ENCODE data around the gene ATP10A. TPM values are rescaled to one million over a fixed set of nuclear protein-coding genes. Genes with fewer than 3 reads are reported as not detected.

The ATP10A gene
- total and polyA plus RNA-seq, 5 donors from 2014 or later, result 2.8 to 16.1 (median 5.5) TPM

DNA sequence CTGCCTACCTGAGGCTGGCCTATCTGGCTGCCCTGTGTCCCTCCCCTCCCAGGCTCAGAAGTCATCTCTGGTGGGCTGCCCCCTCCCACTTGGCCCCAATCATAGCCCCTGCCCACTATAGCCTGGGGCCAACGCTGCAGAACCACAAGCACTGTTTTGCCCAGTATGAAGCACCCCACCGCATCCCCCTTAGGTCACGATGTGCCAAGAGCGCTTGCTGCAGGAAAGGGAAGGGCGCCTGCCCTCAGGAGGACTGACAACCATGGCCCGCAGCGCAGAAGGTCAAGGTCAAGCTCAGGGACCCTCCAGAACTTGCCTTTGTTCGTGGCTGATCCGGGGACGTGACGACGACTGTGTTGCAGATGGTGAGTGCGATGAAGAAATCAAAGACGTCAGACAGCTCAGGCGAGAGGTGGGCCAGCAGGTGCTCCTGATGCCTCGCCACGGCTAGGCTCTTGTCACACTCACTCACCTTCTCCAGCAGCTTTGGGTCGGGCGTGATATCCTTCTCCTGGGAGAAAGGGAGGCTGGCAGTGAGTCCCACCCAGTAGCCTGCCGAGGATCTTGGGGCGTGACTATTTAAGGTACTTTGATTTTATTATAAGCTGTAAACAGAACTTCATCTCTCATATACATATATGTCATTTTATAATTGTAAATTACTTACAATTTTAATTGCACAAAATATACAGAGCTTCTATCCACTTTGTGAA, 146.6 kb downstream of the ATP10A start:
- Mint-ChIP-seq H3K27ac (no peak overlapping the region), H3K9me3 (no peaks in the 10 kb centered on the region), H3K36me3 (peaks cover 4% of the 10 kb centered on the region), H3K4me3 (no peak overlapping the region), H3K4me1 (no peaks in the 10 kb centered on the region), H3K27me3 (no peaks in the 10 kb centered on the region)
- H3K36me3 ChIP-seq (ENCODE audit: control insufficient read depth, insufficient read depth, low read length), result peaks cover 5% of the 10 kb centered on the region
- H3K9me3 ChIP-seq (ENCODE audit: control insufficient read depth in 2 of 2, low read length in 2 of 2), result no peaks in the 10 kb centered on the region
- no peak overlapping the region for H3K4me3 ChIP-seq (ENCODE audit: low read depth, low read length)
- ATAC-seq (ENCODE audit: low read depth in 2 of 2) (no peak), DNase-seq (no peak)
- no peak overlapping the region for H3K27ac ChIP-seq (ENCODE audit: insufficient read depth, low read length, poor library complexity, severe bottlenecking)
- H3K4me1 ChIP-seq (ENCODE audit: control insufficient read depth, insufficient read depth, low read length, poor library complexity, severe bottlenecking), result no peaks in the 10 kb centered on the region
- no peaks in the 10 kb centered on the region for H3K27me3 ChIP-seq (ENCODE audit: control insufficient read depth, insufficient read depth, low read length)

DNA sequence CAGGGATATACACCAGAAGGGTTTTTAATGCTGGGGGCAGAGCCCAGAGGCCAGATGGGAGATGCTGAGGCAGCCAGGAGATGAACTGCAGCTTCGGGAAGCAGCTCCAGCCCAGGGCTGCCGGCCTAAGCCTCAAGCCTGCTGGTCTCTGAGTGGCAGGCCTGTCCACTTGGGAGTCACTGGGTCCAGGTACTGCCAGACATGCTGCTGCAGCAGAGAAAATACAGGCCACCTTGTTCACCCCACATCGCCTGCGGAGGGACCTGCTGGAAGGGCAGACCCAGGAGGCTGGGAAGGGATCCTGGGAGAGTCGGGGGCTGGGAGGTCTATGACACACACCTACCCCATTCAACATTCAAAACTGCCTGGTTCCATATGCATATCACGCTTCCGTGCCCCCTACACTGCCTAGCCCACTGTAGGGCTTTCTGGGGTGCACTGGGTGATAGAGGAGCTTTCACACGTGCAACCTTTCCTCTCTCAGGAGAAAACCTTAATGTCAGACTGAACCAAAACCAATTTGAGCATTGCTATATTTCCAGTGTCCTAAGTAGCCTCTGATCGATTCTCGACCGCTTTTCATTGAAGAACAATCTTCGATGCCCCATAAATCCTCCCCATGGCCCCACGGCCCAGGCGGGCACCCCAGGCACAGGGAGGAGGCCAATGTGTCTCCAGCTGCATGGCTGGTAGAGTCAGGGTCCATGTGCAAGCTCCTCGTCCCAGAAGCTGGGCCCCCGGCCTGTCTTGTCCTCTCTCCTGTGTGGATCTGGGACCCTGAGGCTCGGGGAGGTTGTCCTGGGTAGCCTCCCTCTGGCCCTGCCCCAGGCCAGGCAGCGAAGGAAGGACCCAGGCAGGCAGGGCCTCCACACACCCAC, 147.4 kb downstream of the ATP10A start:
- H3K27me3 Mint-ChIP-seq, result no peaks in the 10 kb centered on the region
- H3K9me3 Mint-ChIP-seq, result no peaks in the 10 kb centered on the region
- Histone ChIP-seq H3K4me3 (ENCODE audit: low read depth, low read length) (no peak overlapping the region), H3K27me3 (ENCODE audit: control insufficient read depth, insufficient read depth, low read length) (no peaks in the 10 kb centered on the region), H3K36me3 (ENCODE audit: control insufficient read depth, insufficient read depth, low read length) (peaks cover 5% of the 10 kb centered on the region), H3K27ac (ENCODE audit: insufficient read depth, low read length, poor library complexity, severe bottlenecking) (no peak overlapping the region), H3K9me3 (ENCODE audit: control insufficient read depth in 2 of 2, low read length in 2 of 2) (no peaks in the 10 kb centered on the region), H3K4me1 (ENCODE audit: control insufficient read depth, insufficient read depth, low read length, poor library complexity, severe bottlenecking) (no peaks in the 10 kb centered on the region)
- H3K36me3 Mint-ChIP-seq, result peaks cover 4% of the 10 kb centered on the region
- no peak overlapping the region for H3K4me3 Mint-ChIP-seq
- no peak for ATAC-seq (ENCODE audit: low read depth in 2 of 2)
- no peak overlapping the region for H3K27ac Mint-ChIP-seq
- no peaks in the 10 kb centered on the region for H3K4me1 Mint-ChIP-seq
- no peak for DNase-seq

DNA sequence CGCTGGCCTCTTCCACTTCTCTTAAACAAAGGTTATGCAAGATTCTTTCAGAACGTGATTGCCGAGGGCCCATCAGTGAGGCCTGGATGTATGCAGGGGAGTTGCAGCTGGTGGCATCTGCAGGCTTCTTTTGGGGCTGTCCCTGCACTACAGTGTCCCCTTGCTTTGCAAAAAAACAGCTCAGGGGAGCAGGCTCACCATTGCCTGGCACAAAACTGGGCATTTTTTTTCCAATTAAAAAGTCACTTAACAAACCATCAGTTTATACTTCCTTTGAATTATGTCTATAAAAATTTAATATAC, 148.6 kb downstream of the ATP10A start:
- no peak for DNase-seq
- H3K4me1 Mint-ChIP-seq, result no peaks in the 10 kb centered on the region
- no peaks in the 10 kb centered on the region for H3K27me3 Mint-ChIP-seq
- Histone ChIP-seq H3K36me3 (ENCODE audit: control insufficient read depth, insufficient read depth, low read length) (peaks cover under 1% of the 10 kb centered on the region), H3K27me3 (ENCODE audit: control insufficient read depth, insufficient read depth, low read length) (no peaks in the 10 kb centered on the region), H3K9me3 (ENCODE audit: control insufficient read depth in 2 of 2, low read length in 2 of 2) (no peaks in the 10 kb centered on the region), H3K4me1 (ENCODE audit: control insufficient read depth, insufficient read depth, low read length, poor library complexity, severe bottlenecking) (no peaks in the 10 kb centered on the region), H3K27ac (ENCODE audit: insufficient read depth, low read length, poor library complexity, severe bottlenecking) (no peak overlapping the region), H3K4me3 (ENCODE audit: low read depth, low read length) (no peak overlapping the region)
- H3K9me3 Mint-ChIP-seq, result no peaks in the 10 kb centered on the region
- H3K36me3 Mint-ChIP-seq, result peaks cover 4% of the 10 kb centered on the region
- no peak for ATAC-seq (ENCODE audit: low read depth in 2 of 2)
- H3K4me3 Mint-ChIP-seq, result no peak overlapping the region
- H3K27ac Mint-ChIP-seq, result no peak overlapping the region

DNA sequence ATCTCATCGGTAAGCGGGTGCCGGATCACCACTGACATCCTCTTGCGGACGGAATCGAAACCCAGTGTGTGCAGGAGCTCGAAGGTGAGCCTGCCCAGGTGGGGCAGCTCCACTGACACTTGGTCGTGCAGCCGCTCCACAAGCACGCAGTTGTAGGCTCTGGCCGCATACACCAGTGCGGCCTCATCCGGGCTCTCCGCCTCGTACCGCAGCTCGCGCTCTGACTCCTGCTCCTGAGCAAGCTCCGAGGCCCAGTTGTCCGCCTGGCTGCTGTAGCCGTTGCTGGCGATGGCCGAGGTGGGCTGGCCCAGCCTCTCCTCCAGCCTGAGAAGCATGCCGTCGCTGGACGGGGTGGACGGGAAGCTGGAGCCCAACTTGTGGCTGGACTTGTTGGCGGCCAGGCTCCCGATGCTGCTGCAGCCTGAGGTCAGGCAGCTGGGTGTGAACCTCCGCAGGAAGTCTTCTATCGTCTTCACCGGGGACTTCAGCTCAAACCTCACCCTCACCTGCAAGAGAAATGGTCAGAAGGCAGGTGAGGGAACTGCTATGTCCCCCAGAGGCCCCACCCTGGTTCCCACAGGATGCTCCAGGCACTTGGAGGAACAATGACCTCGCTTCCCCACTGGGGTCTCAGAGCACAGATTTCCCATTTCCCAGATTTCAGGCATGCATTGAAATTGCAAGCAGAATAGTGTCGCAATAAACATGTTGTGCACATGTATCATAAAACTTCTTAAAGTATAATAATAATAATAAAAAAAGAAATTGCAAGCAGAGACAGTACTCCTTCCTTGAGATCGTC, 149.2 kb downstream of the ATP10A start:
- Histone ChIP-seq H3K27ac (ENCODE audit: insufficient read depth, low read length, poor library complexity, severe bottlenecking) (no peak overlapping the region), H3K36me3 (ENCODE audit: control insufficient read depth, insufficient read depth, low read length) (no peaks in the 10 kb centered on the region), H3K9me3 (ENCODE audit: control insufficient read depth in 2 of 2, low read length in 2 of 2) (no peaks in the 10 kb centered on the region), H3K4me1 (ENCODE audit: control insufficient read depth, insufficient read depth, low read length, poor library complexity, severe bottlenecking) (no peaks in the 10 kb centered on the region), H3K4me3 (ENCODE audit: low read depth, low read length) (no peak overlapping the region), H3K27me3 (ENCODE audit: control insufficient read depth, insufficient read depth, low read length) (no peaks in the 10 kb centered on the region)
- DNase-seq (no peak), ATAC-seq (ENCODE audit: low read depth in 2 of 2) (no peak)
- Mint-ChIP-seq H3K9me3 (no peaks in the 10 kb centered on the region), H3K27me3 (no peaks in the 10 kb centered on the region), H3K4me1 (no peaks in the 10 kb centered on the region), H3K36me3 (peaks cover 4% of the 10 kb centered on the region), H3K4me3 (no peak overlapping the region), H3K27ac (no peak overlapping the region)

DNA sequence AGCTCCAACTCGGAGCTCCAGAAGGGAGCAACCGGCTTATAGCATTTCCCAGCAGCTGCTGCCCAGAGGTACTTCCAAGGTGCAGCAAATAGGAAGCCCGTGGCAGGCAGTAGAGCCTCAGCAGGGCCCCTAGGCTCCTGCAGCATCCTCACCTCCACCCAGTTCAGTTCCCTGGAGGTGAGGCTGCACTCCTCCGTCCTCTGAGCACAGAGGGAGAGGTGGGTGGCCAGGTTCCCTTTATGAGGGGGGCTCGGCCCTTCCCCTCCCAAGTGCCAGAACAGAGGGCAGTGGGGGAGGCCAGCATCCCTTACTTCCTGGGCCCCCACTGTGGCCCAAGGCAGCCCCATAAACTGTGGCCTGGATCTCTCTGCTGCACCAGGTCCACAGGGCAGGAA, 150.2 kb downstream of the ATP10A start:
- Mint-ChIP-seq H3K9me3 (no peaks in the 10 kb centered on the region), H3K27ac (no peak overlapping the region), H3K4me1 (no peaks in the 10 kb centered on the region), H3K4me3 (no peak overlapping the region), H3K36me3 (peaks cover 6% of the 10 kb centered on the region), H3K27me3 (no peaks in the 10 kb centered on the region)
- H3K4me3 ChIP-seq (ENCODE audit: low read depth, low read length), result no peak overlapping the region
- H3K27me3 ChIP-seq (ENCODE audit: control insufficient read depth, insufficient read depth, low read length), result no peaks in the 10 kb centered on the region
- no peak for ATAC-seq (ENCODE audit: low read depth in 2 of 2)
- no peak overlapping the region for H3K27ac ChIP-seq (ENCODE audit: insufficient read depth, low read length, poor library complexity, severe bottlenecking)
- no peaks in the 10 kb centered on the region for H3K9me3 ChIP-seq (ENCODE audit: control insufficient read depth in 2 of 2, low read length in 2 of 2)
- DNase-seq, result no peak
- no peaks in the 10 kb centered on the region for H3K4me1 ChIP-seq (ENCODE audit: control insufficient read depth, insufficient read depth, low read length, poor library complexity, severe bottlenecking)
- H3K36me3 ChIP-seq (ENCODE audit: control insufficient read depth, insufficient read depth, low read length), result no peaks in the 10 kb centered on the region

DNA sequence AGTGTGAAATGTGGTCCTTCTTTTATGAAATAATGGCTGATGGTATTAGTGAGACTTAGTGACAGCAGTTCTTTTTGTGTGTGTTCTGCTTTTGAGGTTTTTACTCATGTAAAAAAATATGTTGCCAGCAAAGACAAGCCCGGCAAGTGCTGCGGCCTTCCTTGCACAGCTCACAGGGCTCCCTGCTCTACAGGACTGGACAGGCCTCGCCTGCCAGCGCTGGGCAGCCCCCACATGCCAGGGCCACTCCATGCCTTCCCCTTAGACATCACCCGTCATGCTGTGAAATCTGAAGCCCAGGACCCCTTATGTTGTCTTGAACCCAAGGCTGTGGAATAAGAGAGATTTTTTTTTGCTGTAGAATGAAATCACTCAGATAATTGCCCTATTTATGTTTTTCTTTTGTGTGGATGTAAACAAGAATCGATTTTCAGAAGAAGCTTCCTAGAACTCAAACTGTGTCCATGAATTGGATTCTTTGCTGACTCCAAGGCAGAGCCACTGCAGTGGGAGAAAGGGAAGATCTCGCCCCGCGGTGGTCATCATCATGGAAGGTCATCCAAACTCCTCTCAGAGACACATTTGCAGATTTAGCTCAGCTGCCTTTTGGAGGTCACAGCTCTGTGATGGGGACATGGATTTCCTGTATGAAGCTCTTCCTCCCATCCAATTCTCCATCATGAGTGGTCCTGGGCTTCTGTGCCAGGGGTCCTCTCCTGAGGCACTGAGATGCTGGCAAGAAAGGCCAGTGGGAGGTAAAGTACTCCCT, 150.8 kb downstream of the ATP10A start:
- Histone ChIP-seq H3K4me1 (ENCODE audit: control insufficient read depth, insufficient read depth, low read length, poor library complexity, severe bottlenecking) (no peaks in the 10 kb centered on the region), H3K27ac (ENCODE audit: insufficient read depth, low read length, poor library complexity, severe bottlenecking) (no peak overlapping the region), H3K4me3 (ENCODE audit: low read depth, low read length) (no peak overlapping the region), H3K27me3 (ENCODE audit: control insufficient read depth, insufficient read depth, low read length) (no peaks in the 10 kb centered on the region), H3K36me3 (ENCODE audit: control insufficient read depth, insufficient read depth, low read length) (no peaks in the 10 kb centered on the region), H3K9me3 (ENCODE audit: control insufficient read depth in 2 of 2, low read length in 2 of 2) (no peaks in the 10 kb centered on the region)
- Mint-ChIP-seq H3K27ac (peak overlapping the region in 1 of 3 donors; percentile 48), H3K4me3 (no peak overlapping the region), H3K27me3 (no peaks in the 10 kb centered on the region), H3K9me3 (no peaks in the 10 kb centered on the region), H3K36me3 (peaks cover 7% of the 10 kb centered on the region), H3K4me1 (no peaks in the 10 kb centered on the region)
- DNase-seq (no peak), ATAC-seq (ENCODE audit: low read depth in 2 of 2) (no peak)

DNA sequence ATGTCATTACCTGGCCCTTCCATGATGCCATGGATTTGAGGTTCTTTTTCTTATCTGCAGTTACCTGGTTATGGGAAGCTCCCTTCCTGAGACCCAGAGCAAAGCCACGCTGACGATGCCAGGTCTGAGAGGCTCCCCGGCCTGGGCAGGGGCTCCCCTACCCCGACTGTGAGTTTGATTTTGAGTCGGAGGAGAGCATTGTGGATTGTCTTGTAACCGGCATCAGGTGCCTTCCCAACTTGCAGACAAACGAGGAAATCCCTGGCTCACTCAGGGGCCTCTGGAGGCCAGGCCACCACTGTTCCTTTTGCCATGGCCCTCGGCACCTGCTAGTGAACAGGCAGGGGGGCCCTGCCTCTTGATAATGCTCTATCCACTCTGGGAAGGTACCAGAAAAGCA, 151.4 kb downstream of the ATP10A start:
- H3K27me3 ChIP-seq (ENCODE audit: control insufficient read depth, insufficient read depth, low read length), result no peaks in the 10 kb centered on the region
- H3K36me3 Mint-ChIP-seq, result peaks cover 10% of the 10 kb centered on the region
- H3K27me3 Mint-ChIP-seq, result no peaks in the 10 kb centered on the region
- ATAC-seq (ENCODE audit: low read depth in 2 of 2), result no peak
- no peak overlapping the region for H3K4me3 ChIP-seq (ENCODE audit: low read depth, low read length)
- H3K9me3 ChIP-seq (ENCODE audit: control insufficient read depth in 2 of 2, low read length in 2 of 2), result no peaks in the 10 kb centered on the region
- H3K27ac Mint-ChIP-seq, result no peak overlapping the region
- H3K4me1 ChIP-seq (ENCODE audit: control insufficient read depth, insufficient read depth, low read length, poor library complexity, severe bottlenecking), result no peaks in the 10 kb centered on the region
- DNase-seq, result no peak
- no peaks in the 10 kb centered on the region for H3K4me1 Mint-ChIP-seq
- no peaks in the 10 kb centered on the region for H3K9me3 Mint-ChIP-seq
- H3K36me3 ChIP-seq (ENCODE audit: control insufficient read depth, insufficient read depth, low read length), result no peaks in the 10 kb centered on the region
- H3K4me3 Mint-ChIP-seq, result no peak overlapping the region
- H3K27ac ChIP-seq (ENCODE audit: insufficient read depth, low read length, poor library complexity, severe bottlenecking), result no peak overlapping the region
